ENCODE data around the gene DMBX1.

- no peak for TF ChIP-seq CTCF (IDR thresholded peaks at IDR 0.05)
- no peak for TF ChIP-seq EZH2 (IDR thresholded peaks at IDR 0.05; ENCODE audit: borderline replicate concordance, insufficient read depth, low read depth, low read length, poor library complexity, severe bottlenecking)
These were observed 3.8 kb downstream of the DMBX1 start for GRCh38 chr1:46493316-46494032.
